Measurements from ENCODE around the gene FOXF2.

DNA sequence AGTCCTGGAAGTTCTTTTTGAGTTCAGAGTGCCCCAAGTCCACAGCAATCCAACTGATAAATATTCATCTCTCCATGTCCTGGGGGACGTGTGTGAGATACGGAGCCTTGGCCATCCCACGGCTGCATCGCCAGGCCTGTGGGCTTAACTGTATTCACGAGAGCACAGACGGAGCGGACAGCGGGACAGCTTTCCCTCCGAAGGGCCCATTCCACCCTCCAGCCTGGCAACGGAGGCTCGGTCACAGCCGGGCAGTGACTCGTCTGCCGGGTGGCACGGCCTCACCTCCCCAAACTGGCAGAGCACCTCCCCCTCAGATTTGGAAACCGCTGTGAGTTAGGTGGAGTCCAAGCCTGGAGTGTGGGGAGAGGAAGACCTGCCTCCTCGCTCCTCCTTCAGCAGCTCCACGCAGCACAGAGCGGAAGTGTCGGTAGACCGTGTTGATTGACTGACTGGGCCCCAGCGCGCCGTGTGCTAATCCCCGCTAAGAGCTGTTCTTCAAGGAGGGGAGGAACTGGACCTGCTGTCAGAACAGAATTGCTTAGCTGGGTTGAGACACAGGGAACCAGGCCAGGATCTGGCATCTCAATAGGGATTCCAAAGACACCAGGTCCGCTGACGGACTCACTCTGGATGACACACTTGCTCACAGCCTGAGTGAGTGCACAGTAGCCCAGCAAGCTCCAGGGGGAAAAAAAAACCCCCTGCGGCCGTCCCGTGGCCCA lies 10.9 kb downstream of the FOXF2 start:
- TF ChIP-seq POLR2AphosphoS5 (IDR thresholded peaks at IDR 0.05): no peak
- TF ChIP-seq, protein P1, sequence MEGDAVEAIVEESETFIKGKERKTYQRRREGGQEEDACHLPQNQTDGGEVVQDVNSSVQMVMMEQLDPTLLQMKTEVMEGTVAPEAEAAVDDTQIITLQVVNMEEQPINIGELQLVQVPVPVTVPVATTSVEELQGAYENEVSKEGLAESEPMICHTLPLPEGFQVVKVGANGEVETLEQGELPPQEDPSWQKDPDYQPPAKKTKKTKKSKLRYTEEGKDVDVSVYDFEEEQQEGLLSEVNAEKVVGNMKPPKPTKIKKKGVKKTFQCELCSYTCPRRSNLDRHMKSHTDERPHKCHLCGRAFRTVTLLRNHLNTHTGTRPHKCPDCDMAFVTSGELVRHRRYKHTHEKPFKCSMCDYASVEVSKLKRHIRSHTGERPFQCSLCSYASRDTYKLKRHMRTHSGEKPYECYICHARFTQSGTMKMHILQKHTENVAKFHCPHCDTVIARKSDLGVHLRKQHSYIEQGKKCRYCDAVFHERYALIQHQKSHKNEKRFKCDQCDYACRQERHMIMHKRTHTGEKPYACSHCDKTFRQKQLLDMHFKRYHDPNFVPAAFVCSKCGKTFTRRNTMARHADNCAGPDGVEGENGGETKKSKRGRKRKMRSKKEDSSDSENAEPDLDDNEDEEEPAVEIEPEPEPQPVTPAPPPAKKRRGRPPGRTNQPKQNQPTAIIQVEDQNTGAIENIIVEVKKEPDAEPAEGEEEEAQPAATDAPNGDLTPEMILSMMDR (IDR thresholded peaks at IDR 0.05): no peak
- TF ChIP-seq EP300 (IDR thresholded peaks at IDR 0.05): no peak
- no peak for TF ChIP-seq POLR2A (IDR thresholded peaks at IDR 0.05)
